GM13977 (cell line): ENCODE data around the gene ANLN.

Source experiments
- DNase-seq: peaks from one replicate; pipeline ENCODE4 v3.0.0; 2012; ENCODE audit warnings: low spot score
- CTCF ChIP-seq: IDR thresholded peaks from 2 replicates; pipeline ENCODE4 v1.5.1; 2012; ENCODE audit warnings: mild to moderate bottlenecking, control low read depth; ENCODE audit not compliant: insufficient read depth; ENCODE audit errors: extremely low read depth, missing control alignments
- in situ Hi-C: fragments of 300-500 bp; cut with MboI; formaldehyde crosslinking; loops from one replicate; pipeline ENCODE4 v1.12.0; 2022; ENCODE audit warnings: low sequenced_read_pairs, low pct_unique_long_range_greater_than_20kb, mixed read lengths, inconsistent platforms; ENCODE audit not compliant: unreplicated experiment

ANLN gene

GRCh38 chr7:36400606-36401005, 10.9 kb downstream of the ANLN start:
- no peak for TF ChIP-seq CTCF
- in situ Hi-C loops: no loop called here
- no peak for DNase-seq

- no peak for DNase-seq
- in situ Hi-C loops: no loop called here
- TF ChIP-seq CTCF: no peak
These were observed 13.8 kb downstream of the ANLN start for GRCh38 chr7:36403452-36403851.

- no peak for DNase-seq
- in situ Hi-C loops: no loop called here
- no peak for TF ChIP-seq CTCF
These were observed 15.2 kb downstream of the ANLN start for GRCh38 chr7:36404639-36405408.

- no peak for TF ChIP-seq CTCF
- in situ Hi-C loops: no loop called here
- no peak for DNase-seq
These were observed 15.7 kb downstream of the ANLN start for GRCh38 chr7:36405409-36405803.

- TF ChIP-seq CTCF: no peak
- DNase-seq: no peak
- in situ Hi-C loops: no loop called here
These were observed 16.5 kb downstream of the ANLN start for GRCh38 chr7:36406156-36406555.

- no peak for TF ChIP-seq CTCF
- in situ Hi-C loops: no loop called here
- DNase-seq: no peak
These were observed 18.2 kb downstream of the ANLN start for GRCh38 chr7:36407636-36408550.
